ENCODE data around the gene EXOC5. TPM values are rescaled to one million over a fixed set of nuclear protein-coding genes. Genes with fewer than 3 reads are reported as not detected.
A peak's percentile ranks its signal among the peaks of the same experiment; 100 is the strongest.
"Not testable (repeated sequence)": the region's sequence is repeated elsewhere in the genome, so short reads cannot be mapped to it uniquely, and the experiment has no call there.

EXOC5 gene
- total RNA-seq, 4 donors from 2014 or later = 20.6 to 35.8 (median 30.3) TPM

GRCh38 chr14:57227083-57227482 lies 41.6 kb downstream of the EXOC5 start:
- peaks cover 0 to 39% (median 0%) of the 10 kb centered on the region in 3 donors for H3K36me3 ChIP-seq
- TF ChIP-seq, protein P1, sequence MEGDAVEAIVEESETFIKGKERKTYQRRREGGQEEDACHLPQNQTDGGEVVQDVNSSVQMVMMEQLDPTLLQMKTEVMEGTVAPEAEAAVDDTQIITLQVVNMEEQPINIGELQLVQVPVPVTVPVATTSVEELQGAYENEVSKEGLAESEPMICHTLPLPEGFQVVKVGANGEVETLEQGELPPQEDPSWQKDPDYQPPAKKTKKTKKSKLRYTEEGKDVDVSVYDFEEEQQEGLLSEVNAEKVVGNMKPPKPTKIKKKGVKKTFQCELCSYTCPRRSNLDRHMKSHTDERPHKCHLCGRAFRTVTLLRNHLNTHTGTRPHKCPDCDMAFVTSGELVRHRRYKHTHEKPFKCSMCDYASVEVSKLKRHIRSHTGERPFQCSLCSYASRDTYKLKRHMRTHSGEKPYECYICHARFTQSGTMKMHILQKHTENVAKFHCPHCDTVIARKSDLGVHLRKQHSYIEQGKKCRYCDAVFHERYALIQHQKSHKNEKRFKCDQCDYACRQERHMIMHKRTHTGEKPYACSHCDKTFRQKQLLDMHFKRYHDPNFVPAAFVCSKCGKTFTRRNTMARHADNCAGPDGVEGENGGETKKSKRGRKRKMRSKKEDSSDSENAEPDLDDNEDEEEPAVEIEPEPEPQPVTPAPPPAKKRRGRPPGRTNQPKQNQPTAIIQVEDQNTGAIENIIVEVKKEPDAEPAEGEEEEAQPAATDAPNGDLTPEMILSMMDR (IDR thresholded peaks at IDR 0.05) = no peak
- no peak for TF ChIP-seq POLR2A (IDR thresholded peaks at IDR 0.05)

GRCh38 chr14:57221931-57222330 lies 46.8 kb downstream of the EXOC5 start:
- TF ChIP-seq, protein P1 (IDR thresholded peaks at IDR 0.05) = no peak
- no peak for TF ChIP-seq POLR2A (IDR thresholded peaks at IDR 0.05)
- no peaks in the 10 kb centered on the region for H3K4me1 ChIP-seq
- no peak overlapping the region for H3K27ac ChIP-seq
- DNase-seq = no peak
- peaks cover 0 to 22% (median 0%) of the 10 kb centered on the region in 3 donors for H3K36me3 ChIP-seq
- no peaks in the 10 kb centered on the region for H3K27me3 ChIP-seq
- no peaks in the 10 kb centered on the region for H3K9me3 ChIP-seq
- H3K4me3 ChIP-seq = no peak overlapping the region

More at GRCh38 chr14:57227083-57227482, 41.6 kb downstream of the EXOC5 start:
- DNase-seq = no peak
- no peak overlapping the region for H3K27ac ChIP-seq
- no peak overlapping the region for H3K4me3 ChIP-seq
- H3K27me3 ChIP-seq = no peaks in the 10 kb centered on the region
- H3K4me1 ChIP-seq = no peaks in the 10 kb centered on the region
- no peaks in the 10 kb centered on the region for H3K9me3 ChIP-seq

DNA sequence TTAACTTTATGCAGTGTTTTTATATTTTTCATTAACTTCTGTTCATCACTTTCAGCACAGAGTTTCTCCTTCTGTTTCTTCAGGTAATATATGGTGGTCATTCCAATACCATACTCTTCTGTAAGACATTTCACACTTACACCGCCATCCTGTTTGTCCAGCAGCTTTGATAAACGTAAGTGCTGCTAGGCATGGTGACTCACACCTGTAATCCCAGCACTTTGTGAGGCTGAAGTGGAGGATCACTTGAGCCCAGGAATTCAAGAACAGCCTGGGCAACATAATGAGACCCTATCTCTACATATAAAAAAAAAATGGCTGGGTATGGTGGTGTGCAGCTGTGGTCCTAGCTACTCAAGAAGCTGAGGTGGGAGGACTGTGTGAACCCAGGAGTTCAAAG lies 55.8 kb downstream of the EXOC5 start:
- H3K9me3 ChIP-seq = no peaks in the 10 kb centered on the region
- no peak overlapping the region for H3K4me3 ChIP-seq
- no peak for DNase-seq
- H3K36me3 ChIP-seq = peaks cover 0 to 71% (median 0%) of the 10 kb centered on the region in 3 donors
- H3K27me3 ChIP-seq = no peaks in the 10 kb centered on the region
- TF ChIP-seq, protein P1 (IDR thresholded peaks at IDR 0.05) = no peak
- TF ChIP-seq POLR2A (IDR thresholded peaks at IDR 0.05) = no peak
- no peak overlapping the region for H3K27ac ChIP-seq
- H3K4me1 ChIP-seq = no peaks in the 10 kb centered on the region

DNA sequence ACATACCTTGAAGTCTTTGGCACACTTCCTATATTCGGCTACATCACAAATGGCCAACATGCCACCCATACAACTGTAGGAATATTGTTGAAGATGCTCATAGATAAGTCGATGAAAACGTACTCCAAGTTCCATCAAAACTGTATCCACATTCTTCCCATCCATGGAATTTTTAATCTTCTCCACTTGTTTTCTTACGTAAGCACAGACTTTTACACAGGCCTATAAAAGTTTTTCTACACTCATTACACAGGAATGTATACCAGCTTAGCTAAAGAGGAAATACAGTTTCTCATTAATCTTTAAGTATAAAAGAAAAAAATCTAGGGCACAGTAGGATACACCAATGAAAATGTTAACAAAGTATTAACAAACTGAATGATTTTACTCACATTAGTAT lies 59.1 kb downstream of the EXOC5 start:
- Histone ChIP-seq H3K36me3 (peaks cover 0 to 74% (median 0%) of the 10 kb centered on the region in 3 donors), H3K27ac (no peak overlapping the region), H3K27me3 (no peaks in the 10 kb centered on the region), H3K4me3 (no peak overlapping the region), H3K9me3 (no peaks in the 10 kb centered on the region), H3K4me1 (no peaks in the 10 kb centered on the region)
- DNase-seq = no peak
- no peak for TF ChIP-seq POLR2A (IDR thresholded peaks at IDR 0.05)
- TF ChIP-seq, protein P1 (IDR thresholded peaks at IDR 0.05) = no peak

DNA sequence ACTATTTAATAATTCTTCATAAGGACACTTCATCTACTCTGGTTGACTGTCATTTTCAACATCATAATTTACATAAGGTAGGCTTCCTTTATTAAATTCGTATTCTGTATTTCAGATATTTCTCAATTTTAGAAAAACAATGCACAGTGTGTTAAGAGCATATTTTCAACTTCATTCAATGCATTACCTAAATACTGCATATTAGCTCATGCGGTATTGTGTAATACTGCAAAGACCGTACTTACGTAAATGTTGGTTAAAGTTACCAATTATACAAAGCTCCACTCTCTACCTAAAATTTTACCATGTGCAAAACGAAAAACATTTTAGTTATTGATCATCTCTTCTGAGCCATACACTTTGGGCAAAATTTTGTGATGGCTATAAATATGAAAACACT lies 62.8 kb downstream of the EXOC5 start:
- no peak for TF ChIP-seq POLR2A (IDR thresholded peaks at IDR 0.05)
- TF ChIP-seq, protein P1 (IDR thresholded peaks at IDR 0.05) = no peak
- no peaks in the 10 kb centered on the region for H3K9me3 ChIP-seq
- no peak for DNase-seq
- peaks cover 0 to 38% (median 0%) of the 10 kb centered on the region in 3 donors for H3K36me3 ChIP-seq
- H3K4me1 ChIP-seq = no peaks in the 10 kb centered on the region
- no peaks in the 10 kb centered on the region for H3K27me3 ChIP-seq
- H3K27ac ChIP-seq = no peak overlapping the region
- no peak overlapping the region for H3K4me3 ChIP-seq

- H3K27ac ChIP-seq, H3K9me3 ChIP-seq, H3K4me1 ChIP-seq, H3K4me3 ChIP-seq, H3K27me3 ChIP-seq, DNase-seq: not testable (repeated sequence)
- TF ChIP-seq, protein P1 (IDR thresholded peaks at IDR 0.05) = peak in 4 of 6 experiments; percentile 7 to 41 (median 22)
- peaks cover 0 to 22% (median 0%) of the 10 kb centered on the region in 3 donors for H3K36me3 ChIP-seq
Observed at GRCh38 chr14:57202672-57203071, 66.0 kb downstream of the EXOC5 start.
